AG09319 (cell line): Measurements from ENCODE around the gene PPWD1.
A peak's percentile ranks its signal among the peaks of the same experiment; 100 is the strongest.

Experiments used
- DNase-seq: peaks from one replicate; pipeline ENCODE4 v3.0.0-alpha.2; 2010; ENCODE audit warnings: low read depth; ENCODE audit errors: extremely low read depth
- TF ChIP-seq, protein P1 (sequence below): IDR thresholded peaks from 2 replicates; pipeline ENCODE4 v1.5.1; 2011; ENCODE audit warnings: low read depth, mild to moderate bottlenecking, inconsistent platforms, low read length, moderate library complexity

Gene PPWD1

GRCh38 chr5:65623482-65623881 lies 60.4 kb downstream of the PPWD1 start:
- DNase-seq: no peak
- TF ChIP-seq, protein P1, sequence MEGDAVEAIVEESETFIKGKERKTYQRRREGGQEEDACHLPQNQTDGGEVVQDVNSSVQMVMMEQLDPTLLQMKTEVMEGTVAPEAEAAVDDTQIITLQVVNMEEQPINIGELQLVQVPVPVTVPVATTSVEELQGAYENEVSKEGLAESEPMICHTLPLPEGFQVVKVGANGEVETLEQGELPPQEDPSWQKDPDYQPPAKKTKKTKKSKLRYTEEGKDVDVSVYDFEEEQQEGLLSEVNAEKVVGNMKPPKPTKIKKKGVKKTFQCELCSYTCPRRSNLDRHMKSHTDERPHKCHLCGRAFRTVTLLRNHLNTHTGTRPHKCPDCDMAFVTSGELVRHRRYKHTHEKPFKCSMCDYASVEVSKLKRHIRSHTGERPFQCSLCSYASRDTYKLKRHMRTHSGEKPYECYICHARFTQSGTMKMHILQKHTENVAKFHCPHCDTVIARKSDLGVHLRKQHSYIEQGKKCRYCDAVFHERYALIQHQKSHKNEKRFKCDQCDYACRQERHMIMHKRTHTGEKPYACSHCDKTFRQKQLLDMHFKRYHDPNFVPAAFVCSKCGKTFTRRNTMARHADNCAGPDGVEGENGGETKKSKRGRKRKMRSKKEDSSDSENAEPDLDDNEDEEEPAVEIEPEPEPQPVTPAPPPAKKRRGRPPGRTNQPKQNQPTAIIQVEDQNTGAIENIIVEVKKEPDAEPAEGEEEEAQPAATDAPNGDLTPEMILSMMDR: no peak

- peak; percentile 78 for DNase-seq
- TF ChIP-seq, protein P1: no peak; the same call in 1 of the 2 replicates
These were observed 61.0 kb downstream of the PPWD1 start, which contains the start of gene TRIM23 for GRCh38 chr5:65624025-65624570. Gene TRIM23, minus strand, starts transcription at chr5:65624333. Its CDS starts 59 bp downstream, at chr5:65624274.

DNA sequence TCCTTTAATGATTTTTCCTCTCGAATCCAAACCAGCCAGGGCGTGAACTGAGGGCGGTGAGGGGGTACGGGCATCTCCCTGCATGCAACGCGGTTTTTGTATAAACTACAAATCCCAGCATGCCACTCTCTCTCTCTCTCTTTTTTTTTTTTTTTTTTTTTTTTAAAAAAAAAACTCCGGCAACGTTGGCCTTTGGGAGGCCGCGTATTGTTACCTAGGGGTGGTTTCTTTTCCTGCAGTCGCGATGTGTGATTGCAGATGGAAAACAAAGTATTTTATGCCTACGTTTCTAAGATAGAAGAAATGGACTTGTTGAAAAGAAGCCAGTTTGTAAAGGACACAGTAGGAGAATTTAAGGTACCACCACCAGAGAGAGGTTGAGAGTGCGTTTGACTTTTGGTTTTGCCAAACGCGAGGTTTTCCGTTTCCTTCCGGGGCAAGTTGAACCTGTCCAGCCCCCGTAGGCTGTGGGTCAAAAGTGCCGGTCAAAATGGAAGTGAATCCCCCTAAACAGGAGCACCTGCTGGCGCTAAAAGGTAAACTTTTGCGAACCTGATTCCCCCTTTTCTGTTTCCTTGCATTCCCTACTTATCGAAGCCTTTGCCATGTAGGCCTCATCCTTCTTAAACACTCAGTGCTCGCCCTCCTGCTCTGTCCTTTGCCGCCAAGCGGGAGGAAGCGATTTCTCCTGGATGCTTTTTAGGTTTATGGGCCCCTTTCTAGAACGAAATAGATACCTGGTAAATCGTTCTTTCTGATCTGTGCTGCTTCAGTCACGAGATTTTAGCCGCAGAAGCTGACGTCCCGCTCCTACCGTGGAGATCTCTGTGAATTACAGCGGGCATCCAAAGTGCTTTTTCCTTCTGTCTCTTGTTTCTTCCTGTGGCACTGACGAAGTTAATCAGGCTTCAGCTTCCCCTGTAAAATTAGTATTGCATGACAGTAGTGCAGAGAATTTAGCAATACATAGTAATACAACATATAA lies 61.8 kb downstream of the PPWD1 start, which contains the start of the genes SHLD3 and TRAPPC13:
Gene SHLD3, plus strand, starts transcription at position 457 of the 985 bp plus-strand sequence. CDS start 4,561 bp downstream, outside the sequence.
Gene TRAPPC13, plus strand, starts transcription at position 457 of the 985 bp plus-strand sequence. Its CDS starts 34 bp downstream, at position 491.
- TF ChIP-seq, protein P1: no peak
- DNase-seq: peak; percentile 56

DNA sequence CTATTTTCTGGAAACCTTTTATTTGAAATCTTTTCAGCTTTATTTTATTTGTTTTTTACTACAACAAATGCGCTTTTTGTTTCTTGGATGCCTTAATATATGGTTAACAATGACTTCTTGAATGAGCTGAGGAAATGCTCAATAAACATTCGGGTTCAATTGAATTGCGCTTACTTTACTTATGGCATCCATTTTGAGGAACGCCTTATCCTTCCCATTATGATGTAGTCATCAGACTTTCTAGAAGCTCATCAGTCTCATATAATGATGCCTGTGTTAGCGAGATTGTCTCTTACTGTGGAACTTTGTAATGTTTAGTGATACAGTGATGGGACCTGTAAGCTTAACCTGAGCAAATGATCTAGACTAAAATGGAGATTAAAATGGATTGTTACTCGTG lies 62.6 kb downstream of the PPWD1 start:
- no peak for DNase-seq
- TF ChIP-seq, protein P1: no peak

DNA sequence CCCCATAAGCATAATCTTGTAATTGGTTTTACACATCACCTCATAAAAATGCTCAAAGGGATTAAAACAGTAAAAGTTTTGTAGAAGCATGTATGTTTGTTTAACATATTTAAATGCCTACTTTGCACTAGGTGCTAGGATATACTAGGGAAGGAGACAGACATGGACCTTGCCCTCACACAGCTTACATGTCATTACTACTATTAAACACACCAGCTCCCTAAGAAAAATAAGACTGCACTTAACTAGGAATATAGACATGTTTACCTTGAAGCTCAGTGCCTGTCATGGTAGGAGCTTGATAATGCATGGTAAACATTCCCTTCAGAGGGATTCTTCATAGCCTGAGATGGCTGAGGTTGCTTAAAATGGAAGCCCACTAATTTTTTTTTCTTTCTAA lies 67.9 kb downstream of the PPWD1 start:
- TF ChIP-seq, protein P1: no peak
- DNase-seq: no peak
